Kidney tubule cell (primary cell): Measurements from ENCODE around the gene SAFB2.

Experiments used
- DNase-seq: peaks from one replicate; pipeline ENCODE4 v3.0.0-alpha.2; 2018; ENCODE audit warnings: low spot score

The SAFB2 gene

GRCh38 chr19:5607318-5608275 is 15.0 kb downstream of the SAFB2 start:
- DNase-seq, result no peak

GRCh38 chr19:5605362-5605761 is 17.2 kb downstream of the SAFB2 start:
- no peak for DNase-seq

GRCh38 chr19:5603626-5604025 is 18.9 kb downstream of the SAFB2 start:
- DNase-seq, result no peak

GRCh38 chr19:5600797-5601196 is 21.8 kb downstream of the SAFB2 start:
- DNase-seq, result no peak

GRCh38 chr19:5595745-5596144 is 26.8 kb downstream of the SAFB2 start:
- no peak for DNase-seq

GRCh38 chr19:5595129-5595528 is 27.4 kb downstream of the SAFB2 start:
- no peak for DNase-seq

- no peak for DNase-seq
These were observed 28.0 kb downstream of the SAFB2 start for GRCh38 chr19:5594521-5594950.

GRCh38 chr19:5593343-5594255 is 29.0 kb downstream of the SAFB2 start:
- no peak for DNase-seq

GRCh38 chr19:5592531-5593342 is 29.8 kb downstream of the SAFB2 start:
- no peak for DNase-seq

- DNase-seq, result no peak
These were observed 31.1 kb downstream of the SAFB2 start for GRCh38 chr19:5591476-5591875.

- no peak for DNase-seq
These were observed 31.8 kb downstream of the SAFB2 start for GRCh38 chr19:5590865-5591154.

GRCh38 chr19:5590151-5590864 is 32.3 kb downstream of the SAFB2 start:
- DNase-seq, result no peak

GRCh38 chr19:5588906-5589676 is 33.5 kb downstream of the SAFB2 start:
- no peak for DNase-seq

- DNase-seq, result no peak
These were observed 34.1 kb downstream of the SAFB2 start for GRCh38 chr19:5588441-5588840.

- DNase-seq, result no peak
These were observed 34.9 kb downstream of the SAFB2 start for GRCh38 chr19:5587661-5588060.

GRCh38 chr19:5587071-5587455 is 35.5 kb downstream of the SAFB2 start:
- no peak for DNase-seq

GRCh38 chr19:5586300-5587070 is 36.1 kb downstream of the SAFB2 start:
- no peak for DNase-seq

GRCh38 chr19:5585461-5586299 is 36.9 kb downstream of the SAFB2 start:
- no peak for DNase-seq

- no peak for DNase-seq
These were observed 42.4 kb downstream of the SAFB2 start for GRCh38 chr19:5580161-5580571.
